ENCODE data around the gene ENTPD1. TPM values are rescaled to one million over a fixed set of nuclear protein-coding genes. Genes with fewer than 3 reads are reported as not detected.
"Not testable (repeated sequence)": the region's sequence is repeated elsewhere in the genome, so short reads cannot be mapped to it uniquely, and the experiment has no call there.

ENTPD1 gene, protein sequence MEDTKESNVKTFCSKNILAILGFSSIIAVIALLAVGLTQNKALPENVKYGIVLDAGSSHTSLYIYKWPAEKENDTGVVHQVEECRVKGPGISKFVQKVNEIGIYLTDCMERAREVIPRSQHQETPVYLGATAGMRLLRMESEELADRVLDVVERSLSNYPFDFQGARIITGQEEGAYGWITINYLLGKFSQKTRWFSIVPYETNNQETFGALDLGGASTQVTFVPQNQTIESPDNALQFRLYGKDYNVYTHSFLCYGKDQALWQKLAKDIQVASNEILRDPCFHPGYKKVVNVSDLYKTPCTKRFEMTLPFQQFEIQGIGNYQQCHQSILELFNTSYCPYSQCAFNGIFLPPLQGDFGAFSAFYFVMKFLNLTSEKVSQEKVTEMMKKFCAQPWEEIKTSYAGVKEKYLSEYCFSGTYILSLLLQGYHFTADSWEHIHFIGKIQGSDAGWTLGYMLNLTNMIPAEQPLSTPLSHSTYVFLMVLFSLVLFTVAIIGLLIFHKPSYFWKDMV
- polyA plus RNA-seq (ENCODE audit: insufficient read length in 4 of 4), result 10 to 100 TPM; 12.6 to 23.5 (median 23.2) TPM

GRCh38 chr10:95756041-95756761 lies at the start of gene ENTPD1:
TSS of gene ENTPD1 (plus strand) at chr10:95756163. CDS start at chr10:95756240, 77 bp downstream.
- DNase-seq (ENCODE audit: low read depth in 4 of 4, low spot score in 3 of 4), result no peak

DNA sequence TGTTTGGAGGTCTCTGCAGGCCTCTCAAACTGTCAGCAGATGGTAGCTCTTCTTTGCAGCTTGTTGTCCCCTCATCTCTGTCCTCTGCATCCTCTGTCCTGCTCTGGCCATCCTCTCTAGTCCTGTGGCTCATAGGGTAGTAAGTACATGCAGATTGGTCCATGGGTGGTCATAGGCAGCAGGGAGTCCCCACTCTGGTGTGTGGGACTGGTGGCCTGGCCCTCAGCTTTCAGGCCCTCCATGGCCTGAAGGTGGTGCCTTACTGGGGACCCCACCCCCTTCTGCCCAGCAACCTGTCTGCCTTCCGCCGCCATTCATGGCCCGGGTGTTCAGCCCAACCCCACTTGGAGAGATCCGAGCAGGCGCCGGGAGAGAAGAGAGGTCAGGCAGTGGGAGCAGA lies 49.4 kb upstream of the ENTPD1 start:
- no peak for DNase-seq (ENCODE audit: low read depth in 4 of 4, low spot score in 3 of 4)

DNA sequence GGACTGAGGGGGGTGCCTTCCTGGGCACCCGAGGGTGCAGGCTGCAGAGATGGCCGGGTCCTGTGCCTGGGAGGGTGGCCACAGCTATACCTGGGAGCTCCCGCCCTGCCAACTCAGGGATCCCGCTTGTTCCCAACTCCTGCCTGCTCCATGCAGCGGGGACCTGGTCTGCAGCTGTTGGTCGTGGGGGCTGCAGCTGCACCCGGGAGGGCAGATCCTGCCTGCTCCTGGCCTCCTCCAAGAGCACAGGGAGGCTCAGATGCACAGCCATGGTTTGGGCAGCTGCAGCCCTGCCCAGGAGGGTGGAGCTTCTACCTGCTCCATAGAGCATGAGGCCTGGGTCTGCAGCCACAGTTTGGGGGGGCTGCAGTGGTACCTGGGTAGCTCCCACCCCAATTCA lies 49.0 kb upstream of the ENTPD1 start:
- no peak for DNase-seq (ENCODE audit: low read depth in 4 of 4, low spot score in 3 of 4)

DNA sequence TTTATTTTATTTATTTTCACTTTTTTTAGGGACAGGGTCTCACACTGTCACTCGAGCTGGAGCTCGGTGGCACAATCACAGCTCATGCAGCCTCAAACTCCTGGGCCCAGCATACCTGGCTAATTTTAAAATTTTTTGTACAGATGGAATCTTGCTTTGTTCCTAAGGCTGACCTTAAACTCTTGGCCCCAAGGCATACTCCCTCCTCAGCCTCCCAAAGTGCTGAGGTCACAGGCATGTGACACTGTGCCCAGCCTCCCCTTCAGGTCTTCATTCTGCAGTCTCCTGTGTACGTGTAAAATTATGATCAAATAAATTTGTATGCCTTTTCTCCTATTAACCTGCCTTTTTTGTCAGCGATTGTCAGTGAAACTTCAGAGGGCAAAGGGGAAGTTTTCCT lies 44.5 kb upstream of the ENTPD1 start:
- DNase-seq (ENCODE audit: low read depth in 4 of 4, low spot score in 3 of 4), result no peak

- DNase-seq (ENCODE audit: low read depth in 4 of 4, low spot score in 3 of 4), result no peak
Observed at GRCh38 chr10:95716466-95716865, 39.5 kb upstream of the ENTPD1 start.

DNA sequence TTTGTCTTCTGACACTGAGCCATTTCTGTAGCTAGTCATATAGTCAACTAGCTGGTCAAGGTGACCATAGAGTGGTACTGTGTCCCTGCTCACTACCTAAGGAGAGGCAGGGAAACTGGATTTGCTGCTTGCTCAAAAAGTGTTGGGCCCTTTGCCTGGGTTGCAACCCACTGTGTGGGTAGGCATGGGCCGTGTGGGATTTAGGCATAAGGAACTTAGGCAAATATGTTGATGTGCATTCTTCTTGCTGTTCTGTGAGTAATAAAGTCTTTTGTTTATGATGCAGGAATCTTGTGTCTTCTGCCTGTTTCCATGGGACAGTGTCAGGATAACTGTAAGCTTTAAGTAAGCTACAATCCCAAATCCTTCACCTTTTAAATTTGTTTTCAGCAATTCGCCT lies 39.1 kb upstream of the ENTPD1 start:
- DNase-seq (ENCODE audit: low read depth in 4 of 4, low spot score in 3 of 4), result no peak

DNA sequence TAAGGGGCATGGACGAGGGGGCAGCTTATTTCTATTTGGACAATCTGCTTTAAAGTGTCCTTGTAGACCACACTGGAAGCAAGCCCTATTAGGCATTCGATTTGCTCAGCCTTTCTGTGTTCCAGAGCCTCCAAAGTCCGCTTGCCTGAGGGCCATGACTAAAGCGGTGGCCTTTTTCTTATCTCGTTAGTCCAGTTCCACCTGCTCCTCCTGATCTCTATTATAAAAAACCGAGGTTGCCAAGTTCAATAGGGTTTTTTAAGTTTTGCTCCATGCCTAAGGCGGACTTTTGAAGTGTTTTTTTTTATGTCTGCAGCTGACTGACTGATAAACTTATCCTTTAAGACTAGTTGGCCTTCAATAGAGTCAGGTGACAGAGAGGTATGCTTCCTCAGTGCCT lies 35.2 kb upstream of the ENTPD1 start:
- DNase-seq (ENCODE audit: low read depth in 4 of 4, low spot score in 3 of 4), result not testable (repeated sequence)

DNA sequence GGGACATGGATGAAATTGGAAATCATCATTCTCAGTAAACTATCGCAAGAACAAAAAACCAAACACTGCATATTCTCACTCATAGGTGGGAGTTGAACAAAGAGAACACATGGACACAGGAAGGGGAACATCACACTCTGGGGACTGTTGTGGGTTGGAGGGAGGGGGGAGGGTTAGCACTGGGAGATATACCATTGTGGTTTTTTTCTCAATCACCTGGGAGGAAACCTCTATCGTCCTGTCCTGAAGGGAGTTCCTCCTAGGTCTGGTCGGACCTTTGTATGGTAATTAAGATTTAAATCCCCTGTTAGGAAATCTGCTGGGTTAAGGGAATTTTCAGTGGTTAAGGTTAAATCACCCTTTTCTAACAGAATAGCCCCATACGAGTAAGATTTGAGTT lies 33.5 kb upstream of the ENTPD1 start:
- DNase-seq (ENCODE audit: low read depth in 4 of 4, low spot score in 3 of 4), result not testable (repeated sequence)

DNA sequence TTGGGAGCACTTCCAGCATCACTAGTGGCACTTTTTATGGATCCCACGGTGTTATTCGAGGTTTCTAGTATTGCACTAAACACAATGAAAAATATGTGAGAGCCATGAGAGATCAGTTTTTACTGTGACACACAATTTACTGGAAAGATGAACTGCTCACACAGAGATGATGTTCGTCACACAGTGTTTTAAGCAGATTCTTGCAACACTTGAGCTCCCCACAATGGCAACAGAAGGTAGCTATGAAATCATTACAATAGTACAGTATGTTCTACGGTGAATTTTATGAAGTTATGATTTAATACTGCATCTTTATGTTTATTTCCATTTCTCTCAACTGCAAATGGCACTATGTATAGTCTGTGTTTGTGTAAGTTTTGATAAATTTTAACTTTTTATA lies 27.4 kb upstream of the ENTPD1 start:
- DNase-seq (ENCODE audit: low read depth in 4 of 4, low spot score in 3 of 4), result no peak

DNA sequence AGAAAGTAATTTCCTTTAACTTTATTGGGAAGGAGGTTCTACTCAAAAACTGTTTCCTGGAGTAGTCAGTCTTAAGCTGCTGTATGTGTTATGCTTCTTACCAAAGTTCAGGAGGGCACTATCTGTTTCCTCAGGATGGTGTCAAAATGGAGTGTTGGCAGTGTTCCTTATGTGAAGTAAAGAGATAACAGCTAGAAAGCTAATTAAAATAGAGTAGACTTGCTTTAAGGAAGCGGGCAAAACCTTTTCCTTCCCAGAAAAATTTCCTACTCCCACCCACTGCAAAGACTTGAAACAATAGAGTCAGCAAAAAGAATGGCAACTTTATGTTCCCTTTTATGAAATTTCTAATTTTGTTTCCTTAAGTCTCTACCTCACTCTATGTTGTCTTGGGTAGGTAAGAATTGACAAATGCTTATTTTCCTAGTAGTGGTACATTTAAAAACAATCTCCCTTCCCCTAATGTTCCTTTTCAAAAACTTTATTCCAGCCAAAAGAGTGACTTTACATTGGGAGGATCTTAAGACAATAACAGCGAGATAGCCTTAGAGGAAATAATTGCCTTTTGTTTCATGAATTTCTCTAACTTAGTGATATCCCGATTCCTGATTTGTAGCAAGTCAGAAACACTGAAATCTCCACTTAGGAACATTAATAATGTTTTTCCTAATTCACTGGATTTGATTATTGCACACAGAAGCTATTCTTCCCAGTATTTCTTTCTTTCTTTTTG lies 26.5 kb upstream of the ENTPD1 start:
- peak in 1 of 4 donors; percentile 6 for DNase-seq (ENCODE audit: low read depth in 4 of 4, low spot score in 3 of 4)

DNA sequence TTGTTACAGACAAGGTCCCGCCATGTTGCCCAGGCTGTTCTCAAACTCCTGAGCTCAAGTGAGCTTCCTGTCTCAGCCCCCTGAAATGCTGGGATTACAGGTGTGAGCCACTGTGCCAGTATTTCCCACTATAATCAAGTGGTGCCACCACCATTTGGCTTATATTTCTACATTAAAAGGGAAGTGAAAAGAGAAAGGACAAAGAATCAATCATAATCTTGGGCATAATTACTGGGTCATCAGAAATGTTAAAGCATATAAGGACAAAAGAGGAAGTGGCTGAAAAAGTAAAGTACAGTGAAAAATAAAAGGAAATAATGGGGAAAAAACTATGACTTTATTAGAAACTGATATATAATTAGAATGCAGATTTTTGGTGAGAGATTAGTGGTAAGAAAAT lies 25.7 kb upstream of the ENTPD1 start:
- DNase-seq (ENCODE audit: low read depth in 4 of 4, low spot score in 3 of 4), result no peak

DNA sequence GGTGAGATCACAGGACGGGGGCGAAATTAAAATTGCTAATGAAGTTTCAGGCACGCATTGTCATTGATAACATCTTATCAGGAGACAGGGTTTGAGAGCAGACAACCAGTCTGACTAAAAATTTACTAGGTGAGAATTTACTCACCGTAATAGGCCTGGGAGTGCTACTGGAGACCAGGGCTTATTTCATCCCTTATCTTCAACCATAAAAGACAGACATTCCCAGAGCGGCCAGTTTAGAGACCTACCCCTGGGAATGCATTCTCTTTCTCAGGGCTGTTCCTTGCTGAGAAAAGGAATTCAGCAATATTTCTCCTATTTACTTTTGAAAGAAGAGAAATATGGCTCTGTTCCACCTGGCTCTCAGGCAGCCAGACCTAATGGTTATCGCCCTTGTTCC lies 23.1 kb upstream of the ENTPD1 start:
- DNase-seq (ENCODE audit: low read depth in 4 of 4, low spot score in 3 of 4), result not testable (repeated sequence)

DNA sequence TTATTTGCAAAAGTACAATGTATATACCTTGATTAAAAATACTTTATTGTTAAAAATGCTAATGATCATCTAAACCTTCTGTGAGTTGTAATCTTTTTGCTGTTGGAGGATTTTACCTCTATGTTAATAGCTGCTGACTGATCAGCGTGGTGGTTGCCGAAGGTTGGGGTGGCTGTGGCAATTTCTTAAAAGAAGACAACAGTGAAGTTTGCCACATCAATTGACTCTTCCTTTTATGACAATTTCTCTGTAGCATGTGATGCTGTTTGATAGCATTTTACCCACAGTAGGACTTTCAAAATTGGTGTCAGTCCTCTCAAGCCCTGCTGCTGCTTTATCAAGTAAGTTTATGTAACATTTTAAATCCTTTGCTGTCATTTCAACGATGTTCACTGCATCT lies 16.9 kb upstream of the ENTPD1 start:
- no peak for DNase-seq (ENCODE audit: low read depth in 4 of 4, low spot score in 3 of 4)

GRCh38 chr10:95741807-95742467 lies 14.0 kb upstream of the ENTPD1 start:
- DNase-seq (ENCODE audit: low read depth in 4 of 4, low spot score in 3 of 4), result peak in 3 of 4 donors; percentile 36 to 45 (median 43)

- DNase-seq (ENCODE audit: low read depth in 4 of 4, low spot score in 3 of 4), result peak in 1 of 4 donors; percentile 33
Observed at GRCh38 chr10:95742485-95742884, 13.5 kb upstream of the ENTPD1 start.

GRCh38 chr10:95742962-95743535 lies 12.9 kb upstream of the ENTPD1 start:
- DNase-seq (ENCODE audit: low read depth in 4 of 4, low spot score in 3 of 4), result no peak

GRCh38 chr10:95745501-95745900 lies 10.5 kb upstream of the ENTPD1 start:
- no peak for DNase-seq (ENCODE audit: low read depth in 4 of 4, low spot score in 3 of 4)

- DNase-seq (ENCODE audit: low read depth in 4 of 4, low spot score in 3 of 4), result no peak
Observed at GRCh38 chr10:95748349-95748748, 7.6 kb upstream of the ENTPD1 start.

- DNase-seq (ENCODE audit: low read depth in 4 of 4, low spot score in 3 of 4), result no peak
Observed at GRCh38 chr10:95755511-95756004, 405 bp upstream of the ENTPD1 start.

Measured in left renal pelvis (tissue), 4 donors.